T1000 (cell line): ENCODE data around the gene SLC44A5.
"Not testable (repeated sequence)": the region's sequence is repeated elsewhere in the genome, so short reads cannot be mapped to it uniquely, and the experiment has no call there.

Experiments
- DNase-seq: peaks from one replicate; lab custom pipeline; 2025; ENCODE audit warnings: mixed read lengths; lab: John Stamatoyannopoulos, UW

The SLC44A5 gene

DNA sequence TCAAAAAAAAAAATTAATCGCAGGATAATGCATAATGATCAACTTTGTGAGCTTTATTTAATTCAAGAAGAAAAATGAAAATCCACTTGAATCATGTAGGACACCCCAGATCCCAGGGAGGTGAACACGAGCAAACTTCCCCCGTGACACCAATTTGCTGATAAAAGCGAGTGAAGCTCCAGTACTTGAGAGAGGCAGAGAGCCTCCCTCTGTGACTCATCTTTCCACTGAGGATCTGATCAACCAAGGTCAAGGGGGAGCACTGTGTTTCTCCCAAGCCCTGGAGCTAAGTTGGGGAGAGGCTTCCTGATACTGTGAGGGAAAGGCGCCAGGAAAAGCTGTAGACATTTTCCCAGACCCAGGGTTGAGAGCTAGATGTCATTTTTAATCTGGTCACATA is 160.9 kb downstream of the SLC44A5 start:
- no peak for DNase-seq

DNA sequence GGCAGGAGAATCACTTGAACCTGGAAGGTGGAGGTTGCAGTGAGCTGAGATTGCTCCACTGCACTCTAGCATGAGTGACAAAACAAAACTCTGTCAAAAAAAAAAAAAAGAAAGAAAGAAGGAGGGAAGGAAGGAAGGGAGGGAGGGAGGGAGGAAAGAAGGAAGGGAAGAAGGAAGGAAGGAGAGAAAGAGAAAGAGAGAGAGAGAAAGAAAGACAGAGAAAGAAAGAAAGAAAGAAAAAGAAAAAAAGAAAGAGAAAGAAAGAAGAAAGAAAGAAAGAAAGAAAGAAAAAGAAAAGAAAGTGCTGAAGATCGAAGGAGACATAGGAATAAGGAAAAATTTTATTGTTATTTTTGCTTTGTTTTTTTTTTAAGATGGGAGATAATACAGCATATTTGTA is 166.7 kb downstream of the SLC44A5 start:
- no peak for DNase-seq

DNA sequence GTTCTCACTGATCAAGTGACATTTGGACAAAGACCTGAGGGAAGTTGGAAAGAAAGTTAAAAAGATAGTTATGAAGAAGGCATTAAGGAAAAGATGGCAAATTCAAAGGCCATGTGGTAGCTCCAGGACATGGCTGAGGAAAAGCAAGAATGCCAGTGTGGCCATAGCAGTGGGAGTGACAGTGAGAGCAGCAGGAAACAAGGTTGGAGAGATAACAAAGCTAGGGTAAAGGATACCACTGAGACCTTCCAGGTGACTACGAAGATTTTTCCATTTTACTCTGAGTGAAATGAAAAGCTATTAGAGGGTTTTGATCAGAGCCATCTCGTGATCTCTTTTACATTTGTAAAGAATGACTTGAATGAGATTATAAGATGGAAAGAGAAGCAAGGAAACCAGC is 170.6 kb downstream of the SLC44A5 start:
- DNase-seq, result no peak

DNA sequence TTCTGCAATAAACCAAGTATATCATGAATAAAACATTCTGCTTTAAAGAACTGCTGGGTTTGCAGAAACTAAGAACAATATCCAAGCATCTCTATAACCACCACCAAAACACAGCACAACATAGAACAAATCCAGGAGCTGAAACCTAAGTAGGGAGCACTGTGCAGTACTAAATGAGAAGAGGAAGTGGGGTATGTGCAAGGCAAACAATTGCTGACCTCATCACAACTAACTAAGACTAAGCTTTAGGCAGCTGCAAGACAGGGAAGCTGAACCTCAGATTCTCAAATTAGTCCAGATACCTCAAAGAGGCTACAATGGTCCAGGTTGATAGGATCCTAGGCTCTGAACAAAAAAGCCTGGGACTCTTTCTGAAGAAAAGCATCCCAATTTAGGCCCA is 172.6 kb downstream of the SLC44A5 start:
- DNase-seq, result no peak

DNA sequence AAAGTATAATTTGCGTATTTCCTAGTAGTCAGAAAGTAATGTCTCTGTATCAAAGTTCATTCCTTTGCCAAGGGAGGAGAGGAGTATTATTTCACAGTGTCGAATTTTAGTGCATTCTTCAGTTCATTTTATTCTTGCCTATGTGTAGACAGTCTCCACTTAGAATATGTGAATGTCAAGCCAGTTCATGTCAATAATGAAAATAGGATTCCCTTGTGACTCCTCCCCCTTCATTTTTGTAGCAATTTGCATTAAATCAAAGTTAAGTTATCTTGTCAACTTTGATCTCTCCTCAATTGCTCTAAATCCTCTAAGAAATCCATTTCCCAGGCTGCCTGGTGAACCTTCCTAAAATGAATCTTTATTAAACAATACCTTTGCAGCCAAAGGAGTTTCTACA is 179.1 kb downstream of the SLC44A5 start:
- DNase-seq, result no peak

DNA sequence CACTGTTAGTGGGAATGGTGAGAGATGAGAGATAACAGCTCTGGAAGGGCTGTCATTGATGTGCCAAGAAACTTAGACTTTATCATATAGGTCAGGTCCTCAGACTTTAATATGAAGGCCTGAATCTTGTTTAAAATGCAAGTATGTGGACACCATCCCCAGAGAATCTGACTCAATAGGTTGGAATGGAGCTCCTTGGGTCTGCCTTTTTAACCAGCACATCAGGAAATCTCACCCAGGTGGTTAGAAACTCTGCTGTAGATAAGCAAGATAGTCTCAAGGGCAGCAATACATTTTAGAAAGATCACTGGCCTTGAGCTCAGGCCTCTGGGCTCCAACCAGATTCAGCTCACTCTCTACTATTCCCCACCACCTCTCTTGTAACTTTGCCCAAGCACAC is 180.4 kb downstream of the SLC44A5 start:
- no peak for DNase-seq

DNA sequence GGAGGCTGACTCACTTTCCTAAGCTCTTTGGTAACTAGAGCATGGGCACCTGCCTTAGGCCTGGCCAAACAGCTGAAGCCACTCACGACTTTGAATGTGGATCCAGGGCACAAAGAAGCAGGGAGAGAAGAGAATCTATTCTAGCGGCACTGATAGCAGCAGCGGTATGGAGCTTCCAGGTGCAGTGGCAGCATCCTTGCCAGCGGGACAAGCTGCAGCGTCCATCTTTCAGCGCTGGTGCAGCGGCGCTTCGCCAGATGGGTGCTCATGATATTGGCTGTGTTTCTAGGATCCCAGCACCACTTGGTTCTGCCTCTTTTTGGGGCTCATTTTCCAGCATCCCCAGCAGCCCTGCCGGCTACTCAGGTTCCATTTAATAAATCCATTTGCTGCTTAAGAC is 184.2 kb downstream of the SLC44A5 start:
- DNase-seq, result no peak

DNA sequence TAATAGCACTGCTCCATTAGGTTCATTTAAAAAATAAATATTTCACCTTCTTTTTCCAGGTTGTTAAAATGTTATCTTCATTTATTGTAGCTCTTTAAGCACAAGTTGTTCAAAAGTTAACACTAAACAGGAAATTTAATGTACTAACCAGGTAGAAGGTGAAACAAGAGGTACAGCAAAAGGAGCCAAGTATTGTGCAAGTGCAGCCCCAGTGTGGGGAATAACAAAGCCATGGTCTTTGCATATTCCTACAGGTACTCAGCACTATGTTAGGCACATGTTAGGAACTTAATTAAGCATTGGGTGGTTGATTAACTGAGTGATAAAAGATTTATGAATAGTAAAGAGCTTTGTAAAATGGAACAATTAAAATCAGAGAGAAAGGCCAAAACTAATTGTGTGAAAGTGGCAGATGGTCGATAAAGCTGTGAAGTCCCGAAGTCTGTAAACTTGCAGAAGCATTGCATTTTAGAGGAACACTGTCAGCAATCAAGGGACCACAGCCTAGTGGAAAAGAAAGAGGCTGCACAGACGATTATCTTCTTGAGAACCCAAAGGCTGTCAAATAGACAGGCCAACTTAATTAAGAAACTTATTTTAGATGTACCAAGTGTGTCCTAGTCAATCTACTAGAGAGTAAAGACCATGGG is 185.8 kb downstream of the SLC44A5 start:
- no peak for DNase-seq

DNA sequence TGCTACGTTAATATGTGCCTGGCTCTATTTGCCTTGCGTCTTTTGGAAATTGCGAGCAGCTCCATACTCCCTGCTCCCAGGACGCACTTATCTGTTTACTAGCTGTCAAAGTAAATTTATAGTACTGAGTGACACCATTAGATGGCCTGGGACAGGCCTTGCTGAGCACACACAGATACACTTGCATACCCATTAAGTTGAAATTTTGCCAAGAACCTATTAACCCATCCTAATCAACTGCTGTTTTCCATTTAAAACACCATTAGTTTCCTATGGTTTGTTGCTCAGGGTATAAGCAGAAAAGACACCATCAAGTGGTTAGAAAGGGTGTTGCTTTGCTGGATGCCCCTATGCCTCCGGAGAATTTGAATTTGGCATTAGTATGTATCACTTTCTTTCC is 187.3 kb downstream of the SLC44A5 start:
- no peak for DNase-seq

DNA sequence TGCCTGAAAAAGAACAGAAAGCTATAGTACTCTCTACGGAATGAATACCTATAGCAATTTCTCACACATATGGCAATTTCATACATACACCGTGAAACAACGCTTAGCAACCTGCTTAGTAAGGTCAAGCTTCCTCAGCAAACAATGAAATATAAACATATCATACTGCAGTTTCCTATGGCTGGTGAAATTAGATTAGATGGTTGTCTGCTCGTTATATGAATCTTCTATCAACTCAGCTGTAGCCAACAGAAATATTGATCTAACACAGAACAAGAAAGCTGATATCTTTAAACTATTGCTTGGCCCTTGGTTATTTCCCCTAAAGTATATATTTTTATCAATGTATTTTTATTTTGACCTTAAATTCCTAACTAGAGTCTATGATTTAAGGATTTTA is 187.8 kb downstream of the SLC44A5 start:
- DNase-seq, result no peak

DNA sequence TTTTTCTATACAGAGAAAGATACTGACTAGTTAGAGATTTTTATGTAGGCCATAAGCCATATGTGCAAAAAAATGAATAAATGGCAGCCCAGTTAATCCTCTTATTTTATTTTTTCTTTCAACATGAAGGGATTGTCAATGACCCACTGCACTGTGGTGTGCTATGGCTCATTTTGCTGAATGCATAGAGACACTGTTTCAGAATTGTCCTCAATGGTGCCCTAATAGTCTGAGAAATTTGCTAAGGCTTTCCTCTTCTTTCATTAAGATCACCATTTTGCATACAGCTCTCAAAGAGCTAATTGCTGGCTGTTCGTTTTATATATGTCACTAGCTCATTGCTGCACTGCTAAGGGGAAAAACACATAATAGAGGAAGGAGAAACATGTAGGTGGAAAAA is 189.5 kb downstream of the SLC44A5 start:
- no peak for DNase-seq

DNA sequence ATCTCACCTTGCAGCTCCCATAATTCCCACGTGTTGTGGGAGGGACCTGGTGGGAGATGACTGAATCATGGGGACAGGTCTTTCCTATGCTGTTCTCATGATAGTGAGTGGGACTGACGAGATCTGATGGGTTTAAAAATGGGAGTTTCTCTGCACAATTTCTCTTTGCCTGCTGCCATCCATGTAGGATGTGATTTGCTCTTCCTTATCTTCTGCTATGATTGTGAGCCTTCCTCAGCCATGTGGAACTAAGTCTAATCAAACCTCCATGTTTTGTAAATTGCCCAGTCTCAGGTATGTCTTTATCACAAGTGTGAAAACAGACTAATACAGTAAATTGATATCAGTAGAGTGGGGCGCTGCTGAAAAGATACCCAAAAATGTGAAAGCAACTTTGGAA is 195.7 kb downstream of the SLC44A5 start:
- DNase-seq, result no peak

DNA sequence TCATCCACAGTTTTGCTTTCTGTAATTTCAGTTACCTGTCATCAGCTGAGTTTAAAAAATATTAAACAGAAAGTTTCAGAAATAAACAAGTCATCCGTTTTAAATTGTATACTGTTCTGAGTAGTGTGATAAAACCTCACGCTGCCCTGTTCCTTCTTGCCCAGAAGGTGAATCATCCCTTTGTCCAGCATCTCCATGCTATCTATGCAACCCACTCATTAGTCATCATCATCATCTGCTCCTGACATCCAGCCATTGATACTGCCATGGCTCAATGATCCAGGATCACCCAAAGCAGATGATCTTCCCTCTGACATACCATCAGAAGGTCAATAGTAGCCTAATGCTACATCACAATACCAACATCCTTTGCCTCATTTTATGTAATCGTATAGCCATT is 198.3 kb downstream of the SLC44A5 start:
- no peak for DNase-seq

DNA sequence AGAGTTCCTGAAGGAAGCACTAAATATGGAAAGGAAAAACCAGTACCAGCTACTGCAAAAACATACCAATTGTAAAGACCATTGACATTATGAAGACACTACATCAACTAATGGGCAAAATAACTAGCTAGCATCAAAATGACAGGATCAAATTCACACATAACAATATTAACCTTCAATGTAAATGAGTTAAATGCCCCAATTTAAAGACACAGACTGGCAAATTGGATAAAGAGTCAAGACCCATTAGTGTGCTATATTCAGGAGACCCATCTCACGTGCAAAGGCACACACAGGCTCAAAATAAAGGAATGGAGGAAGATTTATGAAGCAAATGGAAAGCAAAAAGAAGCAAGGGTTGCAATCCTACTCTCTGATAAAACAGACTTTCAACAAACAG is 206.2 kb downstream of the SLC44A5 start:
- DNase-seq, result not testable (repeated sequence)

DNA sequence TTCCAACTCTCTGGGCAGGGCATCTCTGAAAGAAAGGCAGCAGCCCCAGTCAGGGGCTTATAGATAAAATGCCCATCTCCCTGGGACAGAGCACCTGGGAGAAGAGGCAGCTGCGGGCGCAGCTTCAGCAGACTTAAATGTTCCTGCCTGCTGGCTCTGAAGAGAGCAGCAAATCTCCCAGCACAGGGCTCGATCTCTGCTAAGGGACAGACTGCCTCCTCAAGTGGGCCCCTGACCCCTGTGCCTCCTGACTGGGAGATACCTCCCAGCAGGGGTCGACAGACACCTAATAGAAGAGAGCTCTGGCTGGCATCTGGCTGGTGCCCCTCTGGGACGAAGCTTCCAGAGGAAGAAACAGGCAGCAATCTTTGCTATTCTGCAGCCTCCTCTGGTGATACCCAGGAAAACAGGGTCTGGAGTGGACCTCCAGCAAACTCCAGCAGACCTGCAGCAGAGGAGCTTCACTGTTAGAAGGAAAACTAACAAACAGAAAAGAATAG is 207.7 kb downstream of the SLC44A5 start:
- not testable (repeated sequence) for DNase-seq

DNA sequence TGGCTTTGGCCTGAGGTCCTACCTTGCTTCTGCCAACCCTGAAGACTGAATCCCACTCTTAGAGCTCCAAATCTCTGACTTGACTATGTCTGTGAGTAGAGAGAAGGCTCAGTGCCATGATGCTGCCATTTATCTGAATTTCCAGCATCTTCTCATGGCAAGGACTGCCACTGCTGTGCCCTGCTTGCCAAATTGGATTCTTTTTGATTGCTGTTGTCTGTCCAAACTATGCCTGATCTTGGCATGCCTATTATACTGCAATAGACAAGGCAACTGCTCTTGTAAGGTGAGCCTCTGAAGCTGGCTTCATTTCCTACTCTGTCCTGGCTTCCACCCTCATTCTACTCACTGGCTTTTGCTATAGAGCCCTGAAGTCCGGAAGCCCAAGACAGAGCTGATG is 210.2 kb downstream of the SLC44A5 start:
- no peak for DNase-seq

DNA sequence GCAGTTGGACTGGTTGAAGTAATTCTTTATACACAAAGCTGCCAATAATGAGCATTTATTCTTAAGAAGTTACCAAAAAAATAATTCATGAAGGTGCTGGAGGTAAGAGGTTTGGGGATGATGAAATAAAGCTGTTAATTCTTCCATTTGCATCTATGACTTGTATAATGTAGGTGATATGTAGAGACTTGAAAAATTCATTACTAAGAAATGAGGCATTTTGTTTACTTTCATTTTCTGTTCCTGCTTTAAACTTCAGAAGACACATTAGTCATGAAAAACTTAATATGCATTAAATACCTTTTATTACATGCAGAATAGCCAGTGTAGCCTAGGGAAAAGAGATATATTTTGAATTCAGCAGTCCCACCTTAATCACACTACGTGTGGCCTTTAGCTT is 214.2 kb downstream of the SLC44A5 start:
- no peak for DNase-seq

DNA sequence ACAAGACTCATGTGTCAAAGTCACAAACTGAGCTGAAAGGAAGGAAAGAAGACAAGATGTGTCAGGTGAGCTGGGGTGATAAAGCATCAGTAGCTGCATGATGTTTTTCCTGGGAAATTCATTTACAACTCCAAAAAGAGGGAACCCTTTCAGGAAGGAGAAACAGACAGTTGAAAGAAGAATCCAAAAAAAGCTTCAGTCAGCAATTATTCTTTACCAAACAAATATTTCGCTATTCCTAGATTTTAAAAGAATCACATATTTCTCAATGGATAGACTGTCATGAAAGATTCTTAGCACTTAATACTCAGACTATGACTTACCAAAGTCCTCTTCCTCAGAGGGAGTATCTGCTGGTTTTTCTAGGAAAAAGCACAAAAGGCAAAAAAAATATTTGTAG is 214.7 kb downstream of the SLC44A5 start:
- DNase-seq, result no peak

DNA sequence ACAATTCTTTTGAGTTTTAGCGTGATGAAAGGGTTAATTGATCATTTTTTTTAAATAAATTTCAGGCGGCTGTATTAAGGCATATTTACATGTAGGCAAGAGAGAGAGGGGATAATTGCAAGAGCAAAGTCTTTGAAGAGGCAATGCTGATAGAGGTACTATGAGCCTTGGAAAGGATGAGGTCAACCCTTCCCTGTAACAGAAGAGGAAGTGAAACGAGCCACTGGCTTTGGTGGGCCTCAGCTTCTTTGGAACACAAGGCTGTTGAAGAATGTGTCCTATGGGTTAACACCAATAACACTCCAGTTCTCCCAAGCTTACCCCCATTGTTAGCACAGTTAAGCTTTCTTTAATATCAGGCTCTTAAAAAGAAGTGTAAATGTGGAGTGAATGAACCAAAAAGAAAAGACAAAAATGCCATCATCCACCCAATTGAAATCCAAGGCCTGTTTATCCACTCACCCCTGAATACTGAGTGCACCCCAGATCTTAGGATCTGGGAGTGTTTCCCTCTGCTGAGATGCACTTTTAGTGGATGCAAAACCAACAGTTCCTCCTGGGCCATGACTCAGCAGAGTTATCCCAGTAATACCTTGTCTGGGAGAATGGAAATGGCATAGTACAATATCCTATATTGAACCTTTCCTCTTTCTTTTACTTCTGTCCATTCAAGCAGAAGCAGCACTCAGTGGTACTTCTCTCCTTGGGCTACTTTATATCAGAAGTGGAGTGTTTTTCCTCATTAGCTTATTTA is 216.4 kb downstream of the SLC44A5 start:
- DNase-seq, result no peak

DNA sequence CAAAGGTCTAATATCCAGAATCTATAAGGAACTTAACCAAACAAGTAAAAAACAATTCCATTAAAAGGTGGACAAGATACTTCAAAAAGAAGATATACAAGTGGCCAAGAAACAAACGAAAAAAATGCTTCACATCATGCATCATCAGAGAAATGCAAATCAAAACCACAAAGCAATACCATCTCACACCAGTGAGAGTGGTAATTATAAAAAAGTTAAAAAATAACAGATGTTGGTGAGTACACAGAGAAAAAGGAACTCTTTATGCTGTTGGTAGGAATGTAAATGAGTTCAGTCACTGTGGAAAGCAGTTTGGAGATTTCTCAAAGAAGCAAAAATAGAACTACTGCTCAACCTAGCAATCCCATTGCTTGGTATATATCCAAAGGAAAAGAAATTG is 218.6 kb downstream of the SLC44A5 start:
- no peak for DNase-seq

DNA sequence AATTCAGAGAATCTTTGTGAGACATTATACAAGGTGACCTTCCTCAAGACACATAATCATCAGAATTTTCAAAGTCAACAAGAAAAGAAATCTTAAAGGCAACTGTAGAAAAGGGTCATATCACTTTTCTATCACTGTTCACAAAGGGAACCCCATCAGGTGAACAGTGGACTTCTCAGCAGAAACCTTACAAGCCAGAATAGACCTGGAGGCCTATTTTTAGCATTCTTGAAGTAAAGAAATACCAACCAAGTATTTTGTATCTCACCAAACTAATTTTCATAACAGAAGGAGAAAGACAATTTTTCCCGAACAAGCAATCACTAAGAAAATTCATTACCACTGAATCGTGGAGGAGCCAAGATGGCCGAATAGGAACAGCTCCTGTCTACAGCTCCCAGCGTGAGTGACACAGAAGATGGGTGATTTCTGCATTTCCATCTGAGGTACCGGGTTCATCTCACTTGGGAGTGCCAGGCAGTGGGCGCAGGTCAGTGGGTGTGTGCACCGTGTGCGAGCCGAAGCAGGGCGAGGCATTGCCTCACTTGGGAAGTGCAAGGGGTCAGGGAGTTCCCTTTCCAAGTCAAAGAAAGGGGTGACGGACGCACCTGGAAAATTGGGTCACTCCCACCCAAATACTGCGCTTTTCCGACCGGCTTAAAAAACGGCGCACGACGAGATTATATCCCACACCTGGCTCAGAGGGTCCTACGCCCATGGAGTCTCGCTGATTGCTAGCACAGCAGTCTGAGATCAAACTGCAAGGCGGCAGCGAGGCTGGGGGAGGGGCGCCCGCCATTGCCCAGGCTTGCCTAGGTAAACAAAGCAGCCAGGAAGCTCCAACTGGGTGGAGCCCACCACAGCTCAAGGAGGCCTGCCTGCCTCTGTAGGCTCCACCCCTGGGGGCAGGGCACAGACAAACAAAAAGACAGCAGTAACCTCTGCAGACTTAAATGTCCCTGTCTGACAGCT is 235.2 kb downstream of the SLC44A5 start:
- not testable (repeated sequence) for DNase-seq

DNA sequence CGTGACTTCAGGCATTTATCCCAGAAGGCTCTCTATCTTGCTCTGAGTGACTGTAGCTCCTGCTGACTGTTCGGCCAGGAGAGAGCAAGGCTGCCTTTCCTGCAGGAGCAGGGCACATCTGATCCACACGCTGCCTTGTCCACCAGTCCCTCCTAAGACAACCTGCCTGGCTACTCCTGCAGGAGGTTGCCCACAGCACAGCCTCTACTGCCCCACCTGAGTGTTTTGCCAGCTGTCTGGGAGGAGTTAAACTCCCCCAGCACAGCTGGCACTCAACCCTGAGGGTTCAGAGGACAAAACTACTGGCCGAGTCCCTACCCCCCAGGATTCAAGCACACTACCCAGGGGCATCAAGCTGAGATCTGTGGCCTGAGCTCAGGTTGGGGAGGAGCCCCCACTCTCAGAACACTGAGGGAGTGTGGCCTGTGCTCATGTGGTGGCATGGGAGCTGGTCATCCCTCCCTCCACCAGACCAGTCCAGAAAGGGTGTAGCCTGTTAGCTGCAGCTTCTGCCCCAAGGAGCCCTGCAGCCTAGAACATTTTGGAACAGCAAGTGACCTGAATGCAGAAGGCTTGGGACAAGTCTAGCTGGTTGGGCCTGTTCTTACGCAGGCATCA is 237.3 kb downstream of the SLC44A5 start:
- no peak for DNase-seq
